MM.1S (cell line): Measurements from ENCODE around the gene CPT1B.

Source experiments
- EZH2phosphoT487 ChIP-seq: fragments of 300-600 bp; sonication (generic); IDR thresholded peaks from 2 replicates; pipeline ENCODE4 v1.6.1; 2018; ENCODE audit warnings: antibody characterized with exemption, low read length
- TF ChIP-seq, protein P1 (sequence below): fragments of 300-600 bp; sonication (generic); IDR thresholded peaks from 2 replicates; pipeline ENCODE4 v1.5.1; 2016; ENCODE audit warnings: antibody characterized with exemption, low read length, mixed read lengths

DNA sequence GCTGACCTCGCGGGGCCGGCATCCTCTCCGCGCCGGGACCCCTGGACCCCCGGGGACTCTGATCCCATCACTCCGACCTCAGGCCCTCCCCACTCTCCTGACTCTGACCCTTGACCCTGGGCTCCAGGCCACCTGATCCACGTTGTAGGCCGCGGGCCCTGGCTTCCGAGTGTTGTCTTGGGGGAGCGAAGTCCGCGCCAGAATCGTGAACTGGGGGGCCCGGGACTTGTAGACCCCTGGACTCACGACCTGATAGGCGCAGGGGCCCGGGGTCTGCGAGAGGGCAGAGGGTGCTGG lies 47.7 kb downstream of the CPT1B start:
- TF ChIP-seq, protein P1, sequence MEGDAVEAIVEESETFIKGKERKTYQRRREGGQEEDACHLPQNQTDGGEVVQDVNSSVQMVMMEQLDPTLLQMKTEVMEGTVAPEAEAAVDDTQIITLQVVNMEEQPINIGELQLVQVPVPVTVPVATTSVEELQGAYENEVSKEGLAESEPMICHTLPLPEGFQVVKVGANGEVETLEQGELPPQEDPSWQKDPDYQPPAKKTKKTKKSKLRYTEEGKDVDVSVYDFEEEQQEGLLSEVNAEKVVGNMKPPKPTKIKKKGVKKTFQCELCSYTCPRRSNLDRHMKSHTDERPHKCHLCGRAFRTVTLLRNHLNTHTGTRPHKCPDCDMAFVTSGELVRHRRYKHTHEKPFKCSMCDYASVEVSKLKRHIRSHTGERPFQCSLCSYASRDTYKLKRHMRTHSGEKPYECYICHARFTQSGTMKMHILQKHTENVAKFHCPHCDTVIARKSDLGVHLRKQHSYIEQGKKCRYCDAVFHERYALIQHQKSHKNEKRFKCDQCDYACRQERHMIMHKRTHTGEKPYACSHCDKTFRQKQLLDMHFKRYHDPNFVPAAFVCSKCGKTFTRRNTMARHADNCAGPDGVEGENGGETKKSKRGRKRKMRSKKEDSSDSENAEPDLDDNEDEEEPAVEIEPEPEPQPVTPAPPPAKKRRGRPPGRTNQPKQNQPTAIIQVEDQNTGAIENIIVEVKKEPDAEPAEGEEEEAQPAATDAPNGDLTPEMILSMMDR: no peak
- TF ChIP-seq EZH2phosphoT487: no peak
